Astrocyte (in vitro differentiated cells and primary cell): Measurements from ENCODE around the gene FBN1. TPM values are rescaled to one million over a fixed set of nuclear protein-coding genes. Genes with fewer than 3 reads are reported as not detected.

Source experiments
- DNase-seq: peaks from one replicate; pipeline ENCODE4 v3.0.0-alpha.2; 2010; ENCODE audit warnings: low read depth
- FAIRE-seq: peaks from 2 replicates; lab custom pipeline; 2011; peaks lifted over from hg19 to GRCh38; lab: Jason Lieb, UNC
- H2AFZ ChIP-seq: 2 replicates; pipeline ENCODE4 v1.6.0; 2012; ENCODE audit warnings: low read depth, low read length, inconsistent platforms
- H3K27ac ChIP-seq: 2 replicates; pipeline ENCODE4 v1.5.1; 2011; ENCODE audit warnings: low read depth, low read length, inconsistent platforms
- H3K27me3 ChIP-seq: 2 replicates; pipeline ENCODE4 v1.6.0; 2011; ENCODE audit warnings: low read length, inconsistent platforms; ENCODE audit not compliant: insufficient read depth
- H3K36me3 ChIP-seq: 2 replicates; pipeline ENCODE4 v1.5.1; 2011; ENCODE audit warnings: low read length, inconsistent platforms; ENCODE audit not compliant: insufficient read depth
- H3K4me1 ChIP-seq: 2 replicates; pipeline ENCODE4 v1.5.1; 2011; ENCODE audit warnings: low read length, inconsistent platforms; ENCODE audit not compliant: insufficient read depth
- H3K4me2 ChIP-seq: 2 replicates; pipeline ENCODE4 v1.6.0; 2012; ENCODE audit warnings: low read length, inconsistent platforms
- H3K4me3 ChIP-seq: 2 replicates; pipeline ENCODE4 v1.5.1; 2011; ENCODE audit warnings: low read depth, mild to moderate bottlenecking, low read length, inconsistent platforms; ENCODE audit not compliant: insufficient read depth
- H3K79me2 ChIP-seq: 2 replicates; pipeline ENCODE4 v1.6.0; 2012; ENCODE audit warnings: mild to moderate bottlenecking, low read length, inconsistent platforms; ENCODE audit not compliant: insufficient read depth
- H3K9ac ChIP-seq: 2 replicates; pipeline ENCODE4 v1.6.0; 2012; ENCODE audit warnings: mild to moderate bottlenecking, low read length, inconsistent platforms
- H3K9me3 ChIP-seq: 2 replicates; pipeline ENCODE4 v1.5.1; 2012; ENCODE audit warnings: low read depth, mild to moderate bottlenecking, low read length, inconsistent platforms; ENCODE audit not compliant: insufficient read depth
- H4K20me1 ChIP-seq: 2 replicates; pipeline ENCODE4 v1.6.0; 2012; ENCODE audit warnings: low read length, inconsistent platforms; ENCODE audit not compliant: insufficient read depth
- H3K27ac Mint-ChIP-seq: one replicate; pipeline ENCODE4 v1.8.0; 2021; ENCODE audit warnings: mild to moderate bottlenecking, mixed read lengths; ENCODE audit not compliant: unreplicated experiment
- H3K27me3 Mint-ChIP-seq: one replicate; pipeline ENCODE4 v1.8.0; 2021; ENCODE audit warnings: low read depth, mixed read lengths; ENCODE audit not compliant: unreplicated experiment
- H3K36me3 Mint-ChIP-seq: one replicate; pipeline ENCODE4 v1.8.0; 2021; ENCODE audit warnings: low read depth, mixed read lengths; ENCODE audit not compliant: unreplicated experiment
- H3K4me1 Mint-ChIP-seq: one replicate; pipeline ENCODE4 v1.8.0; 2021; ENCODE audit warnings: low read depth, mixed read lengths; ENCODE audit not compliant: unreplicated experiment
- H3K4me3 Mint-ChIP-seq: one replicate; pipeline ENCODE4 v1.8.0; 2021; ENCODE audit warnings: mild to moderate bottlenecking, moderate library complexity, mixed read lengths; ENCODE audit not compliant: unreplicated experiment
- H3K9me3 Mint-ChIP-seq: one replicate; pipeline ENCODE4 v1.8.0; 2021; ENCODE audit warnings: mild to moderate bottlenecking, mixed read lengths; ENCODE audit not compliant: unreplicated experiment
- EZH2 ChIP-seq: IDR thresholded peaks from 2 replicates; pipeline ENCODE4 v1.6.1; 2012; ENCODE audit warnings: mild to moderate bottlenecking, low read length, inconsistent platforms; ENCODE audit not compliant: insufficient read depth
- total RNA-seq: library from RNA; stranded (reverse); gene quantifications from 2 replicates; pipeline ENCODE4 v1.2.1, GENCODE V29; 2021
- TF ChIP-seq, protein P1 (sequence below): IDR thresholded peaks from 2 replicates; pipeline ENCODE4 v1.5.1; 2011; ENCODE audit warnings: low read depth, mild to moderate bottlenecking, inconsistent platforms, low read length, moderate library complexity; ENCODE audit not compliant: insufficient read depth

Gene FBN1
- total RNA-seq, 1 donor from 2014 or later, result 210 TPM

GRCh38 chr15:48385031-48385830 is 260.3 kb downstream of the FBN1 start:
- no peak overlapping the region for H3K4me3 ChIP-seq
- no peaks in the 10 kb centered on the region for H3K27me3 ChIP-seq
- H3K27ac ChIP-seq, result peak overlapping the region; percentile 73
- Mint-ChIP-seq H3K36me3 (no peaks in the 10 kb centered on the region), H3K27me3 (no peaks in the 10 kb centered on the region), H3K4me3 (no peak overlapping the region), H3K27ac (no peak overlapping the region), H3K9me3 (no peaks in the 10 kb centered on the region), H3K4me1 (peaks cover 30% of the 10 kb centered on the region)
- no peaks in the 10 kb centered on the region for H4K20me1 ChIP-seq
- H3K9ac ChIP-seq, result peak overlapping the region; percentile 22
- no peak overlapping the region for H2AFZ ChIP-seq
- FAIRE-seq (peak; percentile 47), DNase-seq (peak; percentile 99)
- H3K36me3 ChIP-seq, result no peaks in the 10 kb centered on the region
- no peaks in the 10 kb centered on the region for H3K9me3 ChIP-seq
- H3K79me2 ChIP-seq, result no peaks in the 10 kb centered on the region
- H3K4me2 ChIP-seq, result peak overlapping the region; percentile 32
- peaks cover 31% of the 10 kb centered on the region for H3K4me1 ChIP-seq
- TF ChIP-seq, protein P1, sequence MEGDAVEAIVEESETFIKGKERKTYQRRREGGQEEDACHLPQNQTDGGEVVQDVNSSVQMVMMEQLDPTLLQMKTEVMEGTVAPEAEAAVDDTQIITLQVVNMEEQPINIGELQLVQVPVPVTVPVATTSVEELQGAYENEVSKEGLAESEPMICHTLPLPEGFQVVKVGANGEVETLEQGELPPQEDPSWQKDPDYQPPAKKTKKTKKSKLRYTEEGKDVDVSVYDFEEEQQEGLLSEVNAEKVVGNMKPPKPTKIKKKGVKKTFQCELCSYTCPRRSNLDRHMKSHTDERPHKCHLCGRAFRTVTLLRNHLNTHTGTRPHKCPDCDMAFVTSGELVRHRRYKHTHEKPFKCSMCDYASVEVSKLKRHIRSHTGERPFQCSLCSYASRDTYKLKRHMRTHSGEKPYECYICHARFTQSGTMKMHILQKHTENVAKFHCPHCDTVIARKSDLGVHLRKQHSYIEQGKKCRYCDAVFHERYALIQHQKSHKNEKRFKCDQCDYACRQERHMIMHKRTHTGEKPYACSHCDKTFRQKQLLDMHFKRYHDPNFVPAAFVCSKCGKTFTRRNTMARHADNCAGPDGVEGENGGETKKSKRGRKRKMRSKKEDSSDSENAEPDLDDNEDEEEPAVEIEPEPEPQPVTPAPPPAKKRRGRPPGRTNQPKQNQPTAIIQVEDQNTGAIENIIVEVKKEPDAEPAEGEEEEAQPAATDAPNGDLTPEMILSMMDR, result no peak
- no peak for TF ChIP-seq EZH2

DNA sequence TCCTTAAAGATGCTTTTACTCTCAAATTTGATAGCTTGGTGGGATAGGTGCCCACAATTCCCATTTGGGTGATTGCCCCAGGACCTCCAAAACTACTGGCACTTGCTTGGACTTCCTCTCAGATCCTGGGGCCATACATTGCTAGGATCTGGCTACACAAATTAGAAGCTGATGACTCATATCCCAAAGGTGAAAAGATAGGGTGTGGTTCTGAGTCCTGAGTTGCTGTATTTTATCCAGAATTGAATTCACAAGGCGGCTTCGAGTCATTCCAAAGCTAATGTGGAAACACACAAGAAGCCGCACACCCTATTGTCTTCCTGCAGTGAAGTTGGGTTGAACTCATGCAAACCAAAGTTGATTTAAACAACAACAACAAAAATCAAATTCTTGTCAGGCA is 260.9 kb downstream of the FBN1 start:
- Mint-ChIP-seq H3K27ac (no peak overlapping the region), H3K4me1 (peaks cover 25% of the 10 kb centered on the region), H3K27me3 (no peaks in the 10 kb centered on the region), H3K4me3 (no peak overlapping the region), H3K9me3 (no peaks in the 10 kb centered on the region), H3K36me3 (no peaks in the 10 kb centered on the region)
- Histone ChIP-seq H3K9me3 (no peaks in the 10 kb centered on the region), H3K36me3 (no peaks in the 10 kb centered on the region), H3K4me1 (peaks cover 29% of the 10 kb centered on the region), H3K4me2 (peak overlapping the region; percentile 32), H3K4me3 (no peak overlapping the region), H3K79me2 (no peaks in the 10 kb centered on the region), H3K9ac (peak overlapping the region; percentile 7), H2AFZ (no peak overlapping the region), H4K20me1 (no peaks in the 10 kb centered on the region), H3K27me3 (no peaks in the 10 kb centered on the region), H3K27ac (peak overlapping the region; percentile 73)
- TF ChIP-seq, protein P1, result no peak
- TF ChIP-seq EZH2, result no peak
- FAIRE-seq (no peak), DNase-seq (no peak)

DNA sequence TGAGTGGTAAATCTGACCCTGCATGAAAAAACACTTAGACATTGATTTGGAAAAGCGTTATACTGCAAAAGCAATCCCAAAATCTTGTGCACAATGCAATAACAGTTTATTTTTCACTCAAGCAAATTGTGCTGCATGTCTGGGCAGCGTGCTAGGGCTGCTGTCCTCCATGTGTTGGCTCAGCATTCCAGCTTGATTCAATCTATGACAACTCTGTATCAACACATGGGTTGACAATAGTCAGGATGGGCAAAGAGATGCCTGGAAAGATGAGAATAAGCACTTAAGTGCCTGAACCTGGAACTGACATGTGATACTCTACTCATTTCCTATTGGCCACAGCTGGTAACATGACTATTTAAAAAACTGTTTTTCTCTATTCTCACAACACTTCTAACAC is 262.5 kb downstream of the FBN1 start:
- Histone ChIP-seq H3K27ac (no peak overlapping the region), H3K27me3 (no peaks in the 10 kb centered on the region), H4K20me1 (no peaks in the 10 kb centered on the region), H3K79me2 (no peaks in the 10 kb centered on the region), H3K4me1 (peaks cover 14% of the 10 kb centered on the region), H3K4me2 (no peak overlapping the region), H2AFZ (no peak overlapping the region), H3K36me3 (no peaks in the 10 kb centered on the region), H3K4me3 (no peak overlapping the region), H3K9me3 (no peaks in the 10 kb centered on the region), H3K9ac (no peak overlapping the region)
- no peak for FAIRE-seq
- Mint-ChIP-seq H3K4me1 (peaks cover 10% of the 10 kb centered on the region), H3K9me3 (no peaks in the 10 kb centered on the region), H3K27ac (no peak overlapping the region), H3K4me3 (no peak overlapping the region), H3K36me3 (no peaks in the 10 kb centered on the region), H3K27me3 (no peaks in the 10 kb centered on the region)
- DNase-seq, result no peak
- no peak for TF ChIP-seq EZH2
- TF ChIP-seq, protein P1, result no peak
